ENCODE results near the gene MYBL2. TPM values are rescaled to one million over a fixed set of nuclear protein-coding genes. Genes with fewer than 3 reads are reported as not detected.
A peak's percentile ranks its signal among the peaks of the same experiment; 100 is the strongest.

MYBL2 gene
- total and polyA plus RNA-seq, 7 experiments from 2014 or later = 0.58 to 69.7 (median 2.7) TPM; not detected in 4

- intact Hi-C loops (cut with micrococcal nuclease) = loop anchor here (1.0 to 10.0 kb wide), 10 partner anchors 47 to 320 kb away; no protein-coding TSS in a partner anchor
- H3K4me3 Mint-ChIP-seq = peak overlapping the region in 3 of 10 donors; percentile 23 to 77 (median 63)
- H3K27ac ChIP-seq (ENCODE audit: low read depth, low read length) = no peak overlapping the region
- no peaks in the 10 kb centered on the region for H3K9me3 ChIP-seq (ENCODE audit: control insufficient read depth in 2 of 3, low read length in 3 of 3)
- DNase-seq (no peak), ATAC-seq (no peak)
- peaks cover 0 to 18% (median 0%) of the 10 kb centered on the region in 5 donors for H3K27me3 Mint-ChIP-seq
- peaks cover 0 to 9% (median 0%) of the 10 kb centered on the region in 11 donors for H3K9me3 Mint-ChIP-seq
- no peaks in the 10 kb centered on the region for H3K27me3 ChIP-seq (ENCODE audit: control insufficient read depth in 2 of 2, insufficient read depth in 2 of 2, low read length in 2 of 2)
- H3K36me3 ChIP-seq (ENCODE audit: control insufficient read depth in 2 of 3, insufficient read depth in 3 of 3, low read length in 3 of 3) = no peaks in the 10 kb centered on the region
- CTCF ChIA-PET = interaction anchor here (0.9 to 3.5 kb wide), 11 partner anchors 15 to 439 kb away, joined by 3 to 21 read pairs (median 4); no protein-coding TSS in a partner anchor
- H3K36me3 Mint-ChIP-seq = peaks cover 0 to 8% (median 0%) of the 10 kb centered on the region in 5 donors
- peaks cover 22 to 44% (median 37%) of the 10 kb centered on the region in 7 donors for H3K4me1 Mint-ChIP-seq
- H3K4me3 ChIP-seq (ENCODE audit: low read length) = no peak overlapping the region
- peaks cover 9 to 15% of the 10 kb centered on the region in 2 donors for H3K4me1 ChIP-seq (ENCODE audit: control insufficient read depth in 2 of 2, insufficient read depth in 2 of 2, low read length in 2 of 2)
- H3K27ac Mint-ChIP-seq = peak overlapping the region in 5 of 9 donors; percentile 39 to 96 (median 67)
- POLR2A ChIA-PET = interaction anchor here (1.6 kb wide), 1 partner anchor 29 kb away, joined by 4 read pairs; no protein-coding TSS in a partner anchor
Measured at GRCh38 chr20:43750774-43751166, 83.9 kb downstream of the MYBL2 start.

DNA sequence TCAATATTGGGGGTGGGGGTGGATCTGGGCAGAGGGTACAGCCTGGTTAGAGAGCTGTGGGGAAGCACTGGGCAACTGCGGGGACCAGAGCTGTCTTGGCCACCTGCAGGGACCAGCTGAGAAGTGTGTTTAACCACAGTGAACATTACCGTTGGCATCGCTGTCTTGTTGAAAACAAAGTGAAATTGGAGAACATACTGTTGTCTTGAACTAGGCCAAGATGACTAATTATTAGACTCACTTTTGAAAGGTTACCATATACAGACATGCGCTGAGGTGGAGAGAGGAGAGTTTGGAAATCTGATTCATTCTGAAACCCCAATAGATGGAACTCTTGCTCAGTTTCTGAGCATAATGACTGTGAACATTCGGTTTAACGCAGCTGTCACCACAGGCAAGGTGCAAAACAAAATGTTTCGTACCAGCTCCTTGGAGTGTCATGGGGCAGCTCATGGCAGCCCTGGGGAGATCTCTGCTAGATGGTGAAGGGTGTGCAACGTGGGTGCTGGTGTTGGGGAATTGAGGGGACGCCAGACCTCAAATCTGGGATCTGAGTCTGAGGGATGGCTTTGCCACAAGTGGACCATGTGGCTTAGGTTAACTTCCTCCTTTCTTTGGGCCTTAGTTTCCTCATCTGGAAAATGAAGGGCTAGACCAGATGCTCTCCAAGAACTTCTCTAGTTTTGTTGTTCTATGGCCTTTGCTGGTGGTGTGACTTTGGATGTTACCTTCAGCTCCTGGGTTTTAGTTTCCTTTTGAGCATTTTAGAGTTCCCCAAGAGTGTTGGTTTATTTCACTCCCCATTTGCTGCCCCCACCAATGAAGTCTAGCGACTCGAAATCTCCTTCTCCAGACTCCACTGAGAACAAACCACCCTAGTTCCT lies 84.5 kb downstream of the MYBL2 start:
- Histone ChIP-seq H3K9me3 (ENCODE audit: control insufficient read depth in 2 of 3, low read length in 3 of 3) (no peaks in the 10 kb centered on the region), H3K4me1 (ENCODE audit: control insufficient read depth in 2 of 2, insufficient read depth in 2 of 2, low read length in 2 of 2) (peaks cover 9 to 15% of the 10 kb centered on the region in 2 donors), H3K27ac (ENCODE audit: low read depth, low read length) (no peak overlapping the region), H3K27me3 (ENCODE audit: control insufficient read depth in 2 of 2, insufficient read depth in 2 of 2, low read length in 2 of 2) (no peaks in the 10 kb centered on the region), H3K4me3 (ENCODE audit: low read length) (no peak overlapping the region), H3K36me3 (ENCODE audit: control insufficient read depth in 2 of 3, insufficient read depth in 3 of 3, low read length in 3 of 3) (no peaks in the 10 kb centered on the region)
- ChIA-PET CTCF (interaction anchor here (0.9 to 3.5 kb wide), 10 partner anchors 23 to 439 kb away, joined by 3 to 21 read pairs (median 4); no protein-coding TSS in a partner anchor), POLR2A (interaction anchor here (1.6 kb wide), 1 partner anchor 29 kb away, joined by 4 read pairs; no protein-coding TSS in a partner anchor)
- Mint-ChIP-seq H3K4me1 (peaks cover 22 to 40% (median 34%) of the 10 kb centered on the region in 7 donors), H3K27ac (peak overlapping the region in 6 of 9 donors; percentile 19 to 96 (median 58)), H3K36me3 (peaks cover 0 to 12% (median 0%) of the 10 kb centered on the region in 5 donors), H3K4me3 (peak overlapping the region in 4 of 10 donors; percentile 39 to 77 (median 59)), H3K9me3 (peaks cover 0 to 12% (median 0%) of the 10 kb centered on the region in 11 donors), H3K27me3 (peaks cover 0 to 15% (median 0%) of the 10 kb centered on the region in 5 donors)
- peak; percentile 37 for ATAC-seq
- intact Hi-C loops (cut with micrococcal nuclease) = loop anchor here (1.0 to 10.0 kb wide), 10 partner anchors 46 to 319 kb away; no protein-coding TSS in a partner anchor
- peak in 1 of 9 donors; percentile 65 for DNase-seq

DNA sequence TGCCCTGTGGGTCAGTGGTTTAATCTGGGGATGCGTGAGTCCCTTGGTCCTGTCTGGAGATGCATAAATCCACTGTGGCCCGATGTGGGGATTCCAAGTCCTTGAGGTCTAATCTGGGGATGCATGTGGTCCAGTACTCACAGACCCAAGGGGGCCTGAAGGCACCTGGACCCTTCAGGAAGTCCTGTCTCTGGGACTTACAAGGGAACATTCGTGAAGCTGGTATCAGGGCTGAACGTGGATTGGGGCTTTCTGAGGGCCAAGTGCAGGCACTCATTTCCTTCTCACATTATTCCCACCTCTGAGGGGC lies 85.1 kb downstream of the MYBL2 start:
- intact Hi-C loops (cut with micrococcal nuclease) = loop anchor here (5.0 to 10.0 kb wide), 5 partner anchors 45 to 265 kb away; no protein-coding TSS in a partner anchor
- peaks cover 9 to 15% of the 10 kb centered on the region in 2 donors for H3K4me1 ChIP-seq (ENCODE audit: control insufficient read depth in 2 of 2, insufficient read depth in 2 of 2, low read length in 2 of 2)
- no peaks in the 10 kb centered on the region for H3K9me3 ChIP-seq (ENCODE audit: control insufficient read depth in 2 of 3, low read length in 3 of 3)
- CTCF ChIA-PET = interaction anchor here (1.4 to 1.6 kb wide), 2 partner anchors 30 to 58 kb away, joined by 5 to 6 read pairs; no protein-coding TSS in a partner anchor
- peaks cover 0 to 14% (median 0%) of the 10 kb centered on the region in 5 donors for H3K27me3 Mint-ChIP-seq
- H3K4me1 Mint-ChIP-seq = peaks cover 22 to 38% (median 31%) of the 10 kb centered on the region in 7 donors
- H3K36me3 ChIP-seq (ENCODE audit: control insufficient read depth in 2 of 3, insufficient read depth in 3 of 3, low read length in 3 of 3) = no peaks in the 10 kb centered on the region
- POLR2A ChIA-PET = no interaction called here
- no peak overlapping the region for H3K4me3 ChIP-seq (ENCODE audit: low read length)
- peaks cover 0 to 12% (median 0%) of the 10 kb centered on the region in 5 donors for H3K36me3 Mint-ChIP-seq
- no peaks in the 10 kb centered on the region for H3K27me3 ChIP-seq (ENCODE audit: control insufficient read depth in 2 of 2, insufficient read depth in 2 of 2, low read length in 2 of 2)
- H3K9me3 Mint-ChIP-seq = peaks cover 0 to 12% (median 0%) of the 10 kb centered on the region in 11 donors
- peak in 1 of 9 donors; percentile 33 for DNase-seq
- ATAC-seq = no peak
- peak overlapping the region in 4 of 9 donors; percentile 47 to 96 (median 57) for H3K27ac Mint-ChIP-seq
- H3K27ac ChIP-seq (ENCODE audit: low read depth, low read length) = no peak overlapping the region
- H3K4me3 Mint-ChIP-seq = peak overlapping the region in 1 of 10 donors; percentile 77

- Histone ChIP-seq H3K36me3 (ENCODE audit: control insufficient read depth in 2 of 3, insufficient read depth in 3 of 3, low read length in 3 of 3) (no peaks in the 10 kb centered on the region), H3K9me3 (ENCODE audit: control insufficient read depth in 2 of 3, low read length in 3 of 3) (no peaks in the 10 kb centered on the region), H3K4me1 (ENCODE audit: control insufficient read depth in 2 of 2, insufficient read depth in 2 of 2, low read length in 2 of 2) (peaks cover 9 to 15% of the 10 kb centered on the region in 2 donors), H3K27ac (ENCODE audit: low read depth, low read length) (no peak overlapping the region), H3K27me3 (ENCODE audit: control insufficient read depth in 2 of 2, insufficient read depth in 2 of 2, low read length in 2 of 2) (no peaks in the 10 kb centered on the region), H3K4me3 (ENCODE audit: low read length) (no peak overlapping the region)
- ChIA-PET CTCF (no interaction called here), POLR2A (no interaction called here)
- intact Hi-C loops (cut with micrococcal nuclease) = loop anchor here (5.0 to 10.0 kb wide), 5 partner anchors 45 to 265 kb away; no protein-coding TSS in a partner anchor
- ATAC-seq (peak; percentile 76), DNase-seq (peak in 1 of 9 donors; percentile 55)
- H3K4me3 Mint-ChIP-seq = peak overlapping the region in 1 of 10 donors; percentile 77
- peak overlapping the region in 3 of 9 donors; percentile 48 to 96 (median 65) for H3K27ac Mint-ChIP-seq
- peaks cover 0 to 12% (median 0%) of the 10 kb centered on the region in 11 donors for H3K9me3 Mint-ChIP-seq
- peaks cover 0 to 12% (median 0%) of the 10 kb centered on the region in 5 donors for H3K36me3 Mint-ChIP-seq
- H3K4me1 Mint-ChIP-seq = peaks cover 22 to 35% (median 31%) of the 10 kb centered on the region in 7 donors
- H3K27me3 Mint-ChIP-seq = peaks cover 0 to 12% (median 0%) of the 10 kb centered on the region in 5 donors
Measured at GRCh38 chr20:43752561-43753301, 85.8 kb downstream of the MYBL2 start.

- Histone ChIP-seq H3K27me3 (ENCODE audit: control insufficient read depth in 2 of 2, insufficient read depth in 2 of 2, low read length in 2 of 2) (no peaks in the 10 kb centered on the region), H3K4me1 (ENCODE audit: control insufficient read depth in 2 of 2, insufficient read depth in 2 of 2, low read length in 2 of 2) (peaks cover 0 to 15% of the 10 kb centered on the region in 2 donors), H3K27ac (ENCODE audit: low read depth, low read length) (no peak overlapping the region), H3K9me3 (ENCODE audit: control insufficient read depth in 2 of 3, low read length in 3 of 3) (no peaks in the 10 kb centered on the region), H3K36me3 (ENCODE audit: control insufficient read depth in 2 of 3, insufficient read depth in 3 of 3, low read length in 3 of 3) (no peaks in the 10 kb centered on the region), H3K4me3 (ENCODE audit: low read length) (no peak overlapping the region)
- CTCF ChIA-PET = interaction anchor here (1.0 kb wide), 1 partner anchor 56 kb away, joined by 3 read pairs; no protein-coding TSS in a partner anchor
- ATAC-seq (no peak), DNase-seq (no peak)
- Mint-ChIP-seq H3K4me1 (peaks cover 19 to 25% (median 22%) of the 10 kb centered on the region in 7 donors), H3K9me3 (peaks cover 0 to 12% (median 0%) of the 10 kb centered on the region in 11 donors), H3K27ac (no peak overlapping the region), H3K27me3 (peaks cover 0 to 12% (median 0%) of the 10 kb centered on the region in 5 donors), H3K4me3 (no peak overlapping the region), H3K36me3 (peaks cover 0 to 12% (median 0%) of the 10 kb centered on the region in 5 donors)
- intact Hi-C loops (cut with micrococcal nuclease) = loop anchor here in 1 of 2 donors (10.0 kb wide), 2 partner anchors 89 to 169 kb away; no protein-coding TSS in a partner anchor
- POLR2A ChIA-PET = no interaction called here
Measured at GRCh38 chr20:43755390-43755789, 88.5 kb downstream of the MYBL2 start.

GRCh38 chr20:43755851-43756250 lies 88.9 kb downstream of the MYBL2 start:
- Histone ChIP-seq H3K36me3 (ENCODE audit: control insufficient read depth in 2 of 3, insufficient read depth in 3 of 3, low read length in 3 of 3) (no peaks in the 10 kb centered on the region), H3K27ac (ENCODE audit: low read depth, low read length) (no peak overlapping the region), H3K9me3 (ENCODE audit: control insufficient read depth in 2 of 3, low read length in 3 of 3) (no peaks in the 10 kb centered on the region), H3K27me3 (ENCODE audit: control insufficient read depth in 2 of 2, insufficient read depth in 2 of 2, low read length in 2 of 2) (no peaks in the 10 kb centered on the region), H3K4me3 (ENCODE audit: low read length) (no peak overlapping the region), H3K4me1 (ENCODE audit: control insufficient read depth in 2 of 2, insufficient read depth in 2 of 2, low read length in 2 of 2) (peaks cover 0 to 15% of the 10 kb centered on the region in 2 donors)
- POLR2A ChIA-PET = no interaction called here
- Mint-ChIP-seq H3K4me1 (peaks cover 16 to 22% (median 18%) of the 10 kb centered on the region in 7 donors), H3K9me3 (peaks cover 0 to 9% (median 0%) of the 10 kb centered on the region in 11 donors), H3K27ac (no peak overlapping the region), H3K36me3 (peaks cover 0 to 12% (median 0%) of the 10 kb centered on the region in 5 donors), H3K4me3 (no peak overlapping the region), H3K27me3 (peaks cover 0 to 8% (median 0%) of the 10 kb centered on the region in 5 donors)
- intact Hi-C loops (cut with micrococcal nuclease) = loop anchor here in 1 of 2 donors (10.0 kb wide), 2 partner anchors 89 to 169 kb away; no protein-coding TSS in a partner anchor
- ATAC-seq (no peak), DNase-seq (no peak)
- CTCF ChIA-PET = no interaction called here

Data from naive thymus-derived CD4-positive, alpha-beta T cell (primary cell).